ENCODE results near the gene PCP4L1.
"Not testable (repeated sequence)": the region's sequence is repeated elsewhere in the genome, so short reads cannot be mapped to it uniquely, and the experiment has no call there.

PCP4L1 gene

DNA sequence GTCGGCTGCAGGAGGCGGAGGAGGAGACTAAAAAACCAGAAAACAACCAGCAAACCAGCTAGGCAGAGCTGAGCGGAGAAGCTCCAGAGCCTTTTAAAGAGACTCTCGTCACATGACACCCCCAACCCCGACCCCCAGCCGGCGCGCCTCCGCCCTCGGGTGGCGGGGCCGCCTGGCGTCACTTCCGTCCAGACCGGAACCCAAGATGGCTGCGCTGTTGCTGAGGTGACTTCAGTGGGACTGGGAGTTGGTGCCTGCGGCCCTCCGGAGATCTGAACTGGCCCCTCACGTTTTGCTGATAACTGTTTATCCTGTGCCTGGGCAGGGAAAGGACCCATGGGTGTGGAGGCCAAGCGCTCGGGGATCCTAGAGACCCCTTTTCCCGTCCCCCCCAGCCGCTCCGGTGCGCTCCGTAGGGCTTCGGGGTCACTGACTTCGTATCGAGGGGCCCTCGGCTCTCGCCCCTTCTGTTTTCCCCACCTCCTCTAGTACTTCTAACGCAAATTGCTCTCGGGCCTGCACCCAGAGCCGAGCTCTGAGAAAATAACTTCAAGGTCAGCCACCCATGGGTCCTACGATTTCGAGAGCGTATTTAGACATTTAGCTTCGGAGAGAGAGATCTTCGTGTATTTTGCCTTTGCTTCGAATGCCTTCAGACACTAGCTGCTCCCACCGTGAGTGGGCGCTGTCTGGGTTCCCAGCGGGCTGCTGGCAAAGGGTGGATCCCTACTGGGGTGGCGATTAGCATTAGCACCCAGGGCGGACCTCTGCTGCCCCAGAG is 55.8 kb downstream of the PCP4L1 start, which contains the start of gene SDHC:
SDHC (plus strand) TSS at position 181 of the 781 bp plus-strand sequence; CDS start at position 206, 25 bp downstream.
- DNase-seq (ENCODE audit: low read depth in 3 of 3, low spot score in 1 of 3) = peak; percentile 73 to 76 (median 76)

DNA sequence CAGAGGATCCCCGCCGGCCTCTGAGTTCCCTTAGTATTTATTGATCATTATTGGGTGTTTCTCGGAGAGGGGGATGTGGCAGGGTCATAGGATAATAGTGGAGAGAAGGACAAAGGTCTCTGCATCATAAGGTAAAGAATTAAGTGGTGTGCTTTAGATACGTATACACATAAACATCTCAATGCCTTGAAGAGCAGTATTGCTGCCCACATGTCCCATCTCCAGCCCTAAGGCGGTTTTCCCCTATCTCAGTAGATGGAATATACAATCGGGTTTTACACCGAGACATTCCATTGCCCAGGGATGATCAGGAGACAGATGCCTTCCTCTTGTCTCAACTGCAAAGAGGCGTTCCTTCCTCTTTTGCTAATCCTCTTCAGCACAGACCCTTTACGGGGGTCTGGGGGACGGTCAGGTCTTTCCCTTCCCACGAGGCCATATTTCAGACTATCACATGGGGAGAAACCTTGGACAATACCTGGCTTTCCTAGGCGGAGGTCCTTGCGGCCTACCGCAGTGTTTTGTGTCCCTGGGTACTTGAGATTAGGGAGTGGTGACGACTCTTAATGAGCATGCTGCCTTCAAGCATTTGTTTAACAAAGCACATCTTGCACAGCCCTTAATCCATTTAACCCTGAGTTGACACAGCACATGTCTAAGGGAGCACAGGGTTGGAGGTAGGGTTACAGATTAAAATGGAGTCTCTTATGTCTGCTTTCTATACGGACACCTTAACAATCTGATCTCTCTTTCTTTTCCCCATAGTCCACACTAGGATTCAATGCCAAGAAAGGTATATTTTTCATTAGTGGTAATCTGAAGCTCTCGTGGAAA is 57.5 kb downstream of the PCP4L1 start:
- not testable (repeated sequence) for DNase-seq (ENCODE audit: low read depth in 3 of 3, low spot score in 1 of 3)

DNA sequence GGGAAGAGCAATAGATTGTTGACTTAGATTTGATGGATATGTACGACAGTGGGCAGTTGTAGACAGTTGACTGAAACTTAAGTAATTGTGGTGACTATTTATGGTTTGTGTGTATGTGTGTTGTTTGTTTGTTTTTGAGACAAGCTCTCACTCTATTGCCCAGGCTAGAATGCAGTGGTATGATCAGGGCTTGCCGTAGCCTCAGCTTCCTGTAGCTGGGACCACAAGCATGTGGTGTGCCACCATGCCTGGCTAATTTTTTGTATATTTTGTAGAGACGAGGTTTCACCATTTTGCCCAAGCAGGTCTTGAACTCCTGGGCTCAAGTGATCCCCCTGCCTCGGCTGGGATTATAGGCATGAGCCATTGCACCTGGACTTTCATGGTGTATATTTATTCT is 65.5 kb downstream of the PCP4L1 start:
- no peak for DNase-seq (ENCODE audit: low read depth in 3 of 3, low spot score in 1 of 3)

DNA sequence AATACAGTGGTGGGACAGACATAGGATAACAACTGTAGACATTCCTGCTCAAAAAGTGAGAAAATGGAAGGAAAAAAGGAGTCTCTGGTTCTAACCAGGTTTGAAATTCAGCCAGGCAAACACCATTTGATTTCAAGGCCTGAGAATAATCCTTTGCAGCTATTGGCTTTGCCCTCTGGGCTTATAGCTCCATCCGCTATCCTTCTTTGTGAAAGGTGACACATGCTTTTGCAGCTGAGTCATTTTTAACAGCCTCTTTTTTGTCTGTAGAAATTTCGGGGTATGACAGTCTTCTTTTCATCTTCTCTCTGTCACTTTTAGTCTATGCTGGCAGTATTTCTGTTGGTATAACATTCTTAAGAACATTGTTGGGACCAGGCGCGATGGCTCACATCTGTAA is 71.8 kb downstream of the PCP4L1 start:
- no peak for DNase-seq (ENCODE audit: low read depth in 3 of 3, low spot score in 1 of 3)

DNA sequence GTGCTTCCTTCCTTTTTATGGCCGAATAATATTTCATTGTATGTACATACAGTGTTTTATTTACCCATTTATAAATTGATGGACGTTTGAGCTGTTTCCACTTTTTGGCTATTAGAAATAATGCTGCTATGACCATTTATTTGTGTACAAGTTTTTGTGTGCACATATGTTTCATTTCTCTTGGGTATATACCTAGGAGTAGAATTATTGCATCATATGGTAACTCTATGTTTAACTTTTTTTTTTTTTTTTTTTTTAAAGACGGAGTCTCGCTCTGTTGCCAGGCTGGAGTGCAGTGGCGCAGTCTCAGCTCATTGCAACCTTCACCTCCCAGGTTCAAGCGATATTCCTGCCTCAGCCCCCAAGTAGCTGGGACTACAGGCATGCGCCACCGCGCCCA is 74.6 kb downstream of the PCP4L1 start:
- no peak for DNase-seq (ENCODE audit: low read depth in 3 of 3, low spot score in 1 of 3)
